ENCODE data around the gene CCL14. TPM values are rescaled to one million over a fixed set of nuclear protein-coding genes. Genes with fewer than 3 reads are reported as not detected.
"Not testable (repeated sequence)": the region's sequence is repeated elsewhere in the genome, so short reads cannot be mapped to it uniquely, and the experiment has no call there.

The CCL14 gene
- total RNA-seq, 1 donor from 2014 or later = 168 TPM

DNA sequence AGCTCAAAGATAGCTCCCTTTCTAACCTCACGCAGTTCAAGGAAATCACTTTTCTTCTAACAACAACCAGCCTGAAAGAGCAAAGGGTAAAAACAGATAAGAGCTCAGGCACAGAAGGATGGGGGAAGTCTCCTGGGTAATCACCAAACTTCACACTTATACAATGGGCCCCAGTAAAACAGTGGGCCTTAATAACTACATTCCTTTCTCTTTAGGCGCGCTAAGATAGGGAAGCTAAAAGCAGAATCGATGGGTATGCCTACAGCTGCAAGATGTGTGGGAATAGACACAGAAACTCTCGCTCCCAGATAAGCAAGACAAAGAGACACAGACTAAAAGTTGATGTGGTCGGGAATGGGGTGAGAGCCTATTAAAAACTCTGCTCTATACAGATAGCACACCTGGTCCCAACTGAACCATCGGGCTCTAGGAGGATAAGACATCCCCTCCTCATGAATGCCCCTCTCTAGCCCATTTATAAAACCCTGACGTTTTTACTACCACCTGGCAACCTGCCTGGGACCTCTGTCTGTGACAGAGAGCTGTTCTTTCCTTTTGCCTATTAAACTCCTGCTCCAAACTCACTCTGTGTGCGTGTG is 43.8 kb downstream of the CCL14 start:
- no peak for DNase-seq (ENCODE audit: low spot score in 2 of 2)
- Histone ChIP-seq H3K4me3 (no peak overlapping the region), H3K9me3 (no peaks in the 10 kb centered on the region), H3K4me1 (no peaks in the 10 kb centered on the region), H3K36me3 (no peaks in the 10 kb centered on the region), H3K27me3 (no peaks in the 10 kb centered on the region), H3K27ac (no peak overlapping the region)
- intact Hi-C loops (cut with DNase I) = no loop called here
- TF ChIP-seq, protein P1, sequence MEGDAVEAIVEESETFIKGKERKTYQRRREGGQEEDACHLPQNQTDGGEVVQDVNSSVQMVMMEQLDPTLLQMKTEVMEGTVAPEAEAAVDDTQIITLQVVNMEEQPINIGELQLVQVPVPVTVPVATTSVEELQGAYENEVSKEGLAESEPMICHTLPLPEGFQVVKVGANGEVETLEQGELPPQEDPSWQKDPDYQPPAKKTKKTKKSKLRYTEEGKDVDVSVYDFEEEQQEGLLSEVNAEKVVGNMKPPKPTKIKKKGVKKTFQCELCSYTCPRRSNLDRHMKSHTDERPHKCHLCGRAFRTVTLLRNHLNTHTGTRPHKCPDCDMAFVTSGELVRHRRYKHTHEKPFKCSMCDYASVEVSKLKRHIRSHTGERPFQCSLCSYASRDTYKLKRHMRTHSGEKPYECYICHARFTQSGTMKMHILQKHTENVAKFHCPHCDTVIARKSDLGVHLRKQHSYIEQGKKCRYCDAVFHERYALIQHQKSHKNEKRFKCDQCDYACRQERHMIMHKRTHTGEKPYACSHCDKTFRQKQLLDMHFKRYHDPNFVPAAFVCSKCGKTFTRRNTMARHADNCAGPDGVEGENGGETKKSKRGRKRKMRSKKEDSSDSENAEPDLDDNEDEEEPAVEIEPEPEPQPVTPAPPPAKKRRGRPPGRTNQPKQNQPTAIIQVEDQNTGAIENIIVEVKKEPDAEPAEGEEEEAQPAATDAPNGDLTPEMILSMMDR (IDR thresholded peaks at IDR 0.05) = no peak

- H3K36me3 ChIP-seq; intact Hi-C loops (cut with DNase I); H3K27ac ChIP-seq; H3K27me3 ChIP-seq; H3K4me3 ChIP-seq; DNase-seq (ENCODE audit: low spot score in 2 of 2); H3K9me3 ChIP-seq; H3K4me1 ChIP-seq: not testable (repeated sequence)
Measured at GRCh38 chr17:35938492-35938891, 48.0 kb downstream of the CCL14 start.

DNA sequence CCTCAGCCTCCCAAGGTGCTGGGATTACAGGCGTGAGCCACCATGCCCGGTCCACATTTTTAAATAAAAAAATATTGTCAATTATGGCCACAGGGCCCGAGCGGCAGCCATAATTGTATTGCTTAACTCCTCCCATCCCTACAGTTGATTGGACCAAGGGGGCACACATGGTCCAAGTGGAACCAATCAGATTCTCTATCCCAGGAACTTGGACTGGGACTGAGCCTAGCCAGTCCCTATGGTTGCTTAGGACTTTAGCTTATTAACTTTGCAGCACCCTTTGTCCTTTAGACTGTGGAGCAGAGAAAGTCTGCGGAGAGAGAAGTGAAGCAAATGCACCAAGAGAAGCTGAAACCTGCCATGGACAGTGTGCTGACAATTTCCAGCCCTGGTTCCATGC is 50.5 kb downstream of the CCL14 start:
- TF ChIP-seq, protein P1 (IDR thresholded peaks at IDR 0.05) = no peak
- no peaks in the 10 kb centered on the region for H3K9me3 ChIP-seq
- H3K27ac ChIP-seq = no peak overlapping the region
- H3K36me3 ChIP-seq = no peaks in the 10 kb centered on the region
- no peaks in the 10 kb centered on the region for H3K27me3 ChIP-seq
- DNase-seq (ENCODE audit: low spot score in 2 of 2) = no peak
- peaks cover 0 to 3% of the 10 kb centered on the region in 2 donors for H3K4me1 ChIP-seq
- H3K4me3 ChIP-seq = no peak overlapping the region
- intact Hi-C loops (cut with DNase I) = no loop called here

DNA sequence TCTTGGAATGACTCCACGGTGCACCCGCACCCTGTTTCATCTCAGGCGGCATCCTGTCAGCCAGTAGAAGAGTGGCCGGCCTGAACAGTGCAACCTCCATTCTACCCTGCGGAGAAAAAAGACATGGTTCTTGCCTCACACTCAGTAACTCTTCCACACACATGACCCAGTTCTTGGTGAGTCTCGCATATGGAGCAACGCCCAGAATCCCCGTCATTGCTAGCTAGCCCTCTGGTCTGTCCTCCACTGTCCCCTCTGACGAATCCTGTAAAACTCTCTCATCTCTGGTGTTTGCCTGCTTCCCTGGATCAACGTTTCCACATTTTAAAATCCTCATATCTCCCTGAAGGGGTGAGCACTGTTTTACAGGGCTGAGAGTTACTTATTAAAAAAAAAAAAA is 51.8 kb downstream of the CCL14 start:
- Histone ChIP-seq H3K4me3 (no peak overlapping the region), H3K4me1 (peaks cover 0 to 8% of the 10 kb centered on the region in 2 donors), H3K27me3 (no peaks in the 10 kb centered on the region), H3K36me3 (no peaks in the 10 kb centered on the region), H3K27ac (no peak overlapping the region), H3K9me3 (no peaks in the 10 kb centered on the region)
- TF ChIP-seq, protein P1 (IDR thresholded peaks at IDR 0.05) = no peak
- intact Hi-C loops (cut with DNase I) = no loop called here
- no peak for DNase-seq (ENCODE audit: low spot score in 2 of 2)

Other genes starting within 250 kb of the CCL14 start
- gene GAS2L2, start 233.5 kb downstream of the CCL14 start, total RNA-seq = not detected
- gene C17orf50, start 225.8 kb downstream of the CCL14 start, total RNA-seq = not detected
- 44.6 TPM for gene MMP28, start 191.1 kb downstream of the CCL14 start, total RNA-seq
- 49.6 TPM for gene TAF15, start 177.2 kb downstream of the CCL14 start, total RNA-seq
- not detected for gene HEATR9, start 117.8 kb downstream of the CCL14 start, total RNA-seq
- 43.2 TPM for gene CCL5, start 106.4 kb downstream of the CCL14 start, total RNA-seq
- gene RDM1, start 56.0 kb downstream of the CCL14 start, total RNA-seq = not detected
- not detected for gene LYZL6, start 43.0 kb downstream of the CCL14 start, total RNA-seq
- gene CCL16, start 5.2 kb downstream of the CCL14 start, total RNA-seq = not detected
- not detected for gene CCL15, start 14.8 kb upstream of the CCL14 start, total RNA-seq
- gene CCL23, start 31.2 kb upstream of the CCL14 start, total RNA-seq = 29.7 TPM
- gene CCL18, start 77.5 kb upstream of the CCL14 start, total RNA-seq = not detected
- not detected for gene CCL3, start 103.4 kb upstream of the CCL14 start, total RNA-seq
- gene CCL4, start 117.1 kb upstream of the CCL14 start, total RNA-seq = not detected
- gene TBC1D3B, start 189.9 kb upstream of the CCL14 start, total RNA-seq = not detected
- not detected for gene CCL3L1, start 210.0 kb upstream of the CCL14 start, total RNA-seq
- not detected for gene CCL4L2, start 224.3 kb upstream of the CCL14 start, total RNA-seq